ENCODE results near the gene ANO1.
"Not testable (repeated sequence)": the region's sequence is repeated elsewhere in the genome, so short reads cannot be mapped to it uniquely, and the experiment has no call there.

The ANO1 gene

GRCh38 chr11:70078095-70078780 lies at the start of gene ANO1:
Gene ANO1, plus strand, starts transcription at chr11:70078317. Its CDS starts 290 bp downstream, at chr11:70078607.
- DNase-seq = no peak

- no peak for DNase-seq
These were observed 48.8 kb upstream of the ANO1 start for GRCh38 chr11:70029115-70029860.

- no peak for DNase-seq
These were observed 48.2 kb upstream of the ANO1 start for GRCh38 chr11:70029861-70030380.

- DNase-seq = no peak
These were observed 47.7 kb upstream of the ANO1 start for GRCh38 chr11:70030412-70030811.

GRCh38 chr11:70031631-70032469 lies 46.3 kb upstream of the ANO1 start:
- DNase-seq = no peak

GRCh38 chr11:70032470-70032795 lies 45.7 kb upstream of the ANO1 start:
- no peak for DNase-seq

GRCh38 chr11:70032943-70033710 lies 45.0 kb upstream of the ANO1 start:
- no peak for DNase-seq

- no peak for DNase-seq
These were observed 44.4 kb upstream of the ANO1 start for GRCh38 chr11:70033711-70034070.

GRCh38 chr11:70034740-70035365 lies 43.3 kb upstream of the ANO1 start:
- DNase-seq = no peak

- not testable (repeated sequence) for DNase-seq
These were observed 42.5 kb upstream of the ANO1 start for GRCh38 chr11:70035665-70036064.

GRCh38 chr11:70036971-70037882 lies 40.9 kb upstream of the ANO1 start:
- DNase-seq = no peak

- no peak for DNase-seq
These were observed 39.9 kb upstream of the ANO1 start for GRCh38 chr11:70038034-70038834.

- no peak for DNase-seq
These were observed 37.7 kb upstream of the ANO1 start for GRCh38 chr11:70040452-70040851.

GRCh38 chr11:70040869-70041501 lies 37.1 kb upstream of the ANO1 start:
- DNase-seq = no peak

- no peak for DNase-seq
These were observed 34.6 kb upstream of the ANO1 start for GRCh38 chr11:70043482-70043881.

- no peak for DNase-seq
These were observed 32.0 kb upstream of the ANO1 start for GRCh38 chr11:70046089-70046488.

GRCh38 chr11:70048279-70049024 lies 29.7 kb upstream of the ANO1 start:
- no peak for DNase-seq

- no peak for DNase-seq
These were observed 29.1 kb upstream of the ANO1 start for GRCh38 chr11:70049045-70049444.

GRCh38 chr11:70050243-70050642 lies 27.9 kb upstream of the ANO1 start:
- DNase-seq = no peak
